K562 (cell line): Measurements from ENCODE around the gene SUSD3. TPM values are rescaled to one million over a fixed set of nuclear protein-coding genes. Genes with fewer than 3 reads are reported as not detected.

Experiments used
- ATAC-seq: fragments of 200-7000 bp; cut with Tn5 transposase; 3 replicates; pipeline ENCODE4 v1.9.1; 2020; ENCODE audit warnings: moderate library complexity
- BruUV-seq: library from RNA; stranded (reverse); fragments of 400-500 nt; replicated peaks from 2 replicates; lab custom pipeline; 2021; lab: Mats Ljungman, UMichigan
- CTCF ChIA-PET: fragments of 300-600 bp; formaldehyde crosslinking; extraction: SDS; loops from one replicate; lab custom pipeline; 2021; ENCODE audit warnings: low intra/inter-chr PET ratio; lab: Yijun Ruan, JAX
- POLR2A ChIA-PET: fragments of 300-600, 350-650 bp; sonication (Branson Sonifier 250); formaldehyde crosslinking; extraction: SDS; loops from one replicate; lab custom pipeline; 2021; ENCODE audit warnings: antibody characterized with exemption, inconsistent platforms; lab: Yijun Ruan, JAX
- DNase-seq, 4 experiments: peaks; one replicate each; pipeline versions ENCODE4 v3.0.0 to v3.0.0-alpha.2; 2011 to 2018; ENCODE audit warnings: low spot score in 3 of 4, mixed read lengths in 3 of 4; ENCODE audit errors: extremely low read depth in 1 of 4
- FAIRE-seq: peaks from 2 replicates; lab custom pipeline; 2011; peaks lifted over from hg19 to GRCh38; lab: Jason Lieb, UNC
- H2AFZ ChIP-seq: 2 replicates; pipeline ENCODE4 v1.6.0; 2011; ENCODE audit warnings: low read depth, low read length, control low read depth, inconsistent platforms
- H3K27ac ChIP-seq: fragments of 200-600 bp; 3 replicates; pipeline ENCODE4 v1.8.0; 2011; ENCODE audit warnings: low read depth, mild to moderate bottlenecking, control low read depth, inconsistent platforms, low read length, moderate library complexity, mixed read lengths; ENCODE audit errors: extremely low read depth
- H3K27me3 ChIP-seq, 2 experiments: fragments of 300-600 bp in 1 of 2; 2 replicates in 1 of 2; 3 replicates in 1 of 2; pipeline versions ENCODE4 v1.6.0 to v1.8.0; 2011; ENCODE audit warnings: inconsistent platforms in 2 of 2, low read length in 2 of 2, mild to moderate bottlenecking in 1 of 2, mixed read lengths in 1 of 2, moderate library complexity in 1 of 2; ENCODE audit not compliant: control insufficient read depth in 2 of 2, insufficient read depth in 2 of 2
- H3K36me3 ChIP-seq: fragments of 300-600 bp; 3 replicates; pipeline ENCODE4 v1.8.0; 2011; ENCODE audit warnings: mild to moderate bottlenecking, low read length, inconsistent platforms; ENCODE audit not compliant: control insufficient read depth, insufficient read depth
- H3K4me1 ChIP-seq, 2 experiments: fragments of 200-600 bp in 1 of 2; replicated peaks in 1 of 2; 2 replicates in 1 of 2; 3 replicates in 1 of 2; pipeline versions ENCODE4 v1.5.1 to v1.8.0; 2011; ENCODE audit warnings: inconsistent platforms in 2 of 2, low read length in 2 of 2, mild to moderate bottlenecking in 1 of 2, mixed read lengths in 1 of 2, moderate library complexity in 1 of 2; ENCODE audit not compliant: control insufficient read depth in 2 of 2, insufficient read depth in 2 of 2
- H3K4me2 ChIP-seq: 2 replicates; pipeline ENCODE4 v1.6.1; 2011; ENCODE audit warnings: low read length, control low read depth, inconsistent platforms, mixed read lengths; ENCODE audit not compliant: insufficient read depth
- H3K4me3 ChIP-seq: fragments of 200-600 bp; sonication (generic), shearing (Covaris generic); 2 replicates; pipeline ENCODE4 v1.5.1; 2016; ENCODE audit warnings: control low read depth, inconsistent platforms
- H3K79me2 ChIP-seq: fragments of 200-600 bp; 3 replicates; pipeline ENCODE4 v1.8.0; 2011; ENCODE audit warnings: low read length, inconsistent platforms; ENCODE audit not compliant: control insufficient read depth, insufficient read depth
- H3K9ac ChIP-seq, 2 experiments: 2 replicates each; pipeline versions ENCODE4 v1.6.0 to v1.6.1; 2011; ENCODE audit warnings: low read depth in 2 of 2, low read length in 2 of 2, control low read depth in 1 of 2, inconsistent platforms in 1 of 2, mild to moderate bottlenecking in 1 of 2, mixed read lengths in 1 of 2; ENCODE audit not compliant: insufficient read depth in 1 of 2
- H3K9me1 ChIP-seq: one replicate; pipeline ENCODE4 v1.6.0; 2011; ENCODE audit warnings: inconsistent platforms, mild to moderate bottlenecking, low read length, moderate library complexity; ENCODE audit not compliant: control insufficient read depth, insufficient read depth
- H3K9me3 ChIP-seq: replicated peaks from 2 replicates; pipeline ENCODE4 v1.5.1; 2011; ENCODE audit warnings: low read depth, low read length, inconsistent platforms; ENCODE audit not compliant: control insufficient read depth, insufficient read depth
- H4K20me1 ChIP-seq: replicated peaks from 2 replicates; pipeline ENCODE4 v1.6.1; 2011; ENCODE audit warnings: low read length, inconsistent platforms, mixed read lengths; ENCODE audit not compliant: control insufficient read depth, insufficient read depth
- BRF1 ChIP-seq: IDR thresholded peaks from 3 replicates; pipeline ENCODE4 v1.6.1; 2011; ENCODE audit warnings: borderline replicate concordance, mild to moderate bottlenecking; ENCODE audit not compliant: insufficient read length; ENCODE audit errors: extremely low read depth
- EGR1 ChIP-seq: fragments of 450-650 bp; conservative IDR thresholded peaks from 2 replicates; pipeline ENCODE4 v1.6.1; 2017; ENCODE audit warnings: mild to moderate bottlenecking
- EP400 ChIP-seq: fragments of 450-650 bp; IDR thresholded peaks from 2 replicates; pipeline ENCODE4 v1.6.1; 2017; ENCODE audit warnings: antibody characterized with exemption, mild to moderate bottlenecking, moderate library complexity
- EWSR1 ChIP-seq: fragments of 450-650 bp; IDR thresholded peaks from 2 replicates; pipeline ENCODE4 v1.6.1; 2018; ENCODE audit warnings: borderline replicate concordance, mild to moderate bottlenecking, low read depth, moderate library complexity; ENCODE audit not compliant: partially characterized antibody
- GATAD2A ChIP-seq: fragments of 450-650 bp; IDR thresholded peaks from 2 replicates; pipeline ENCODE4 v1.6.1; 2017
- MAFG ChIP-seq: fragments of 450-650 bp; conservative IDR thresholded peaks from 2 replicates; pipeline ENCODE4 v1.6.1; 2016; ENCODE audit warnings: missing genetic modification characterization, missing compliant biosample characterization
- NFIC ChIP-seq: fragments of 450-650 bp; IDR thresholded peaks from 2 replicates; pipeline ENCODE4 v1.6.1; 2017; ENCODE audit warnings: mild to moderate bottlenecking, inconsistent platforms
- PHB ChIP-seq: fragments of 250-450 bp; sonication (Bioruptor Pico); IDR thresholded peaks from 2 replicates; pipeline ENCODE4 v1.5.0; 2021
- RFX1 ChIP-seq: fragments of 450-650 bp; IDR thresholded peaks from 2 replicates; pipeline ENCODE4 v1.6.1; 2016; ENCODE audit warnings: mild to moderate bottlenecking, moderate library complexity
- SPI1 ChIP-seq: IDR thresholded peaks from 2 replicates; pipeline ENCODE4 v1.6.1; 2011; ENCODE audit warnings: low read depth, low read length, control low read depth, borderline replicate concordance
- STAT5B ChIP-seq: fragments of 250-450 bp; sonication (Bioruptor Pico); IDR thresholded peaks from 2 replicates; pipeline ENCODE4 v1.8.0; 2021; ENCODE audit warnings: mild to moderate bottlenecking, inconsistent platforms
- XRCC3 ChIP-seq: fragments of 450-650 bp; IDR thresholded peaks from 2 replicates; pipeline ENCODE4 v1.6.1; 2017; ENCODE audit warnings: mild to moderate bottlenecking, moderate library complexity
- WGBS: fragments of 100-300 bp; shearing (Covaris generic); methylation state at CpG from one replicate; pipeline ENCODE4 v1.1.6; 2016; ENCODE audit warnings: low coverage, mixed read lengths; ENCODE audit not compliant: insufficient coverage; ENCODE audit errors: missing lambda C conversion rate; 5-methylcytosine and 5-hydroxymethylcytosine counted together
- in situ Hi-C: fragments of 300-500 bp; cut with MboI; formaldehyde crosslinking; loops from 4 replicates; pipeline ENCODE4 v1.15.0; 2018; ENCODE audit warnings: inconsistent platforms, mixed read lengths
- intact Hi-C: fragments of 100-400 bp; cut with micrococcal nuclease; formaldehyde crosslinking; loops from 2 replicates; pipeline ENCODE4 v1.14.2; 2022
- polyA plus RNA-seq, 8 experiments: library from polyadenylated mRNA; depleted of rRNA in 4 of 8; stranded (reverse) in 5 of 8; unstranded in 3 of 8; fragments of >200 nt; fragmentation: Nextera tagmentation in 2 of 8; fragmentation: Illumina TruSeq in 1 of 8; extraction: Ambion mirVana in 2 of 8; extraction: Trizol in 1 of 8; gene quantifications; 2 replicates each; pipeline versions ENCODE4 v1.2.1 to v1.2.3, GENCODE V29; 2011 to 2014; ENCODE audit warnings: inconsistent platforms in 1 of 8, missing spikeins in 1 of 8
- total RNA-seq, 7 experiments: library from RNA; depleted of rRNA in 6 of 7; stranded (reverse); fragments of >200 nt in 6 of 7; fragmentation: Illumina TruSeq in 2 of 7; extraction: Trizol in 2 of 7; gene quantifications; 2 replicates each; pipeline versions ENCODE4 v1.2.1 to v1.2.3, GENCODE V29; 2011 to 2021; ENCODE audit warnings: low replicate concordance in 1 of 7
- TF ChIP-seq, protein P1 (sequence below): sonication (generic); formaldehyde crosslinking; IDR thresholded peaks from 2 replicates; pipeline ENCODE4 v1.8.0; 2023; ENCODE audit warnings: mild to moderate bottlenecking, missing genetic modification reagents
- TF ChIP-seq, protein P2 (sequence below): fragments of 250-450 bp; sonication (Bioruptor Pico); IDR thresholded peaks from 2 replicates; pipeline ENCODE4 v1.4.0; 2020
- TF ChIP-seq, protein P3 (sequence below): sonication (generic); formaldehyde crosslinking; IDR thresholded peaks from 2 replicates; pipeline ENCODE4 v1.8.0; 2022; ENCODE audit warnings: mild to moderate bottlenecking, low read depth, missing genetic modification reagents

Gene SUSD3
- total and polyA plus RNA-seq, 9 of the 15 experiments (the other 6 are each of a cell fraction or from before 2014, with no cell fraction given), result 1.3 to 21.7 (median 11.4) TPM

DNA sequence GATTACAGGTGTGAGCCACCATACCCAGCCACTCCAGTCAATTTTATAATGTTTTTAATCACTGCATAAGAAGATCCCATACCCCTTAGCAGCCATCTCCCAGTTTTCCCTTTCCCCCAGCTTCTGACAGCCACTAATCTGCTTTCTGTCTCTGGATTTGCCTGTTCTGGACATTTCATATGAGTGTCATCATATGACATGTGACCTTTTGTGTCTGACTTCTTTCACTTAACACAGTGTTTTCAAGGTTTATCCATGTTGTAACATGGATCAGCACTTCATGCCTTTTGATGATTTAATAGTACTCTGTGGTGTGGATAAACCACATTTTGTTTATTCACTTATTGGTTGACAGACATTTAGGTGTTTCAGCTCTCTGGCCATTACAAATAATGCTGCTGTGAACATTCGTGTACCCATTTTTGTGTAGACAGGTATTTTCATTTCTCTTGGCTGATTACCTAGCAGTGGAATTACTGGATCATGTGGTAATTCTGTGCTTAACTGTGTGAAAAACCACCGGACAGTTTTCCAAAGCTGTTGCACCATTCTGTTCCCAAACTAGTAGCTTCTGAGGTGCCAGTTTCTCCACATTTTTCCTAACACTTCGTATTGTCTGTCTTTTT lies 8.6 kb downstream of the SUSD3 start (continued):
- no peak for TF ChIP-seq EGR1
- TF ChIP-seq EWSR1, result no peak
- TF ChIP-seq EP400, result peak; percentile 55; the same call in 1 of the 2 replicates
- TF ChIP-seq NFIC, result no peak

DNA sequence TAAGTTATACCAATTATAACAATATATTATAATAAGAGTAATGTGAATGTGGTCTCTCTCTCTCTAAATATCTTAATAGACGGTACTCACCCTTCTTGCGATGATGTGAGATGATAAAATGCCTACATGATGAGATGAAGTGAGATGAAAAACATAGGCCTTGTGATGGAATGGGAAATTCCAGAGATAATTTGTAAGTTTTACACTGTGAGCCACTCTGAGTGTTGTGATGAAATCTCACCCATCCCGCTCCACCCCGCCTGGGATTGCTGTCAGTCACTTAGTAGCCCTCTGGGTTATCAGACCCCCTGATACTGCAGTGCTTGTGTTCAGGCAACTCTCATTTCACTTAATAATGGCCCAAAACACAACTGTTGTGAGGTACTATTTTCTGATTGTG lies 10.5 kb downstream of the SUSD3 start:
- H2AFZ ChIP-seq, result no peak overlapping the region
- DNase-seq (no peak), ATAC-seq (no peak), FAIRE-seq (no peak)
- H3K79me2 ChIP-seq, result no peaks in the 10 kb centered on the region; the same call in 2 of the 3 replicates
- in situ Hi-C loops (no loop called here), intact Hi-C loops (no loop called here)
- CTCF ChIA-PET, result no interaction called here
- no peaks in the 10 kb centered on the region for H4K20me1 ChIP-seq
- H3K9me3 ChIP-seq, result no peaks in the 10 kb centered on the region
- TF ChIP-seq XRCC3, result no peak
- TF ChIP-seq SPI1, result no peak
- TF ChIP-seq MAFG (tag), result no peak
- TF ChIP-seq, protein P1, sequence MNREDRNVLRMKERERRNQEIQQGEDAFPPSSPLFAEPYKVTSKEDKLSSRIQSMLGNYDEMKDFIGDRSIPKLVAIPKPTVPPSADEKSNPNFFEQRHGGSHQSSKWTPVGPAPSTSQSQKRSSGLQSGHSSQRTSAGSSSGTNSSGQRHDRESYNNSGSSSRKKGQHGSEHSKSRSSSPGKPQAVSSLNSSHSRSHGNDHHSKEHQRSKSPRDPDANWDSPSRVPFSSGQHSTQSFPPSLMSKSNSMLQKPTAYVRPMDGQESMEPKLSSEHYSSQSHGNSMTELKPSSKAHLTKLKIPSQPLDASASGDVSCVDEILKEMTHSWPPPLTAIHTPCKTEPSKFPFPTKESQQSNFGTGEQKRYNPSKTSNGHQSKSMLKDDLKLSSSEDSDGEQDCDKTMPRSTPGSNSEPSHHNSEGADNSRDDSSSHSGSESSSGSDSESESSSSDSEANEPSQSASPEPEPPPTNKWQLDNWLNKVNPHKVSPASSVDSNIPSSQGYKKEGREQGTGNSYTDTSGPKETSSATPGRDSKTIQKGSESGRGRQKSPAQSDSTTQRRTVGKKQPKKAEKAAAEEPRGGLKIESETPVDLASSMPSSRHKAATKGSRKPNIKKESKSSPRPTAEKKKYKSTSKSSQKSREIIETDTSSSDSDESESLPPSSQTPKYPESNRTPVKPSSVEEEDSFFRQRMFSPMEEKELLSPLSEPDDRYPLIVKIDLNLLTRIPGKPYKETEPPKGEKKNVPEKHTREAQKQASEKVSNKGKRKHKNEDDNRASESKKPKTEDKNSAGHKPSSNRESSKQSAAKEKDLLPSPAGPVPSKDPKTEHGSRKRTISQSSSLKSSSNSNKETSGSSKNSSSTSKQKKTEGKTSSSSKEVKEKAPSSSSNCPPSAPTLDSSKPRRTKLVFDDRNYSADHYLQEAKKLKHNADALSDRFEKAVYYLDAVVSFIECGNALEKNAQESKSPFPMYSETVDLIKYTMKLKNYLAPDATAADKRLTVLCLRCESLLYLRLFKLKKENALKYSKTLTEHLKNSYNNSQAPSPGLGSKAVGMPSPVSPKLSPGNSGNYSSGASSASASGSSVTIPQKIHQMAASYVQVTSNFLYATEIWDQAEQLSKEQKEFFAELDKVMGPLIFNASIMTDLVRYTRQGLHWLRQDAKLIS (CRISPR knock-in tag), result no peak
- TF ChIP-seq PHB, result no peak
- TF ChIP-seq STAT5B (CRISPR knock-in tag), result no peak
- no peak for TF ChIP-seq GATAD2A
- TF ChIP-seq RFX1, result no peak
- no peak for TF ChIP-seq BRF1
- TF ChIP-seq, protein P2, sequence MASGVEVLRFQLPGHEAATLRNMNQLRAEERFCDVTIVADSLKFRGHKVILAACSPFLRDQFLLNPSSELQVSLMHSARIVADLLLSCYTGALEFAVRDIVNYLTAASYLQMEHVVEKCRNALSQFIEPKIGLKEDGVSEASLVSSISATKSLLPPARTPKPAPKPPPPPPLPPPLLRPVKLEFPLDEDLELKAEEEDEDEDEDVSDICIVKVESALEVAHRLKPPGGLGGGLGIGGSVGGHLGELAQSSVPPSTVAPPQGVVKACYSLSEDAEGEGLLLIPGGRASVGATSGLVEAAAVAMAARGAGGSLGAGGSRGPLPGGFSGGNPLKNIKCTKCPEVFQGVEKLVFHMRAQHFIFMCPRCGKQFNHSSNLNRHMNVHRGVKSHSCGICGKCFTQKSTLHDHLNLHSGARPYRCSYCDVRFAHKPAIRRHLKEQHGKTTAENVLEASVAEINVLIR, result no peak
- TF ChIP-seq, protein P3, sequence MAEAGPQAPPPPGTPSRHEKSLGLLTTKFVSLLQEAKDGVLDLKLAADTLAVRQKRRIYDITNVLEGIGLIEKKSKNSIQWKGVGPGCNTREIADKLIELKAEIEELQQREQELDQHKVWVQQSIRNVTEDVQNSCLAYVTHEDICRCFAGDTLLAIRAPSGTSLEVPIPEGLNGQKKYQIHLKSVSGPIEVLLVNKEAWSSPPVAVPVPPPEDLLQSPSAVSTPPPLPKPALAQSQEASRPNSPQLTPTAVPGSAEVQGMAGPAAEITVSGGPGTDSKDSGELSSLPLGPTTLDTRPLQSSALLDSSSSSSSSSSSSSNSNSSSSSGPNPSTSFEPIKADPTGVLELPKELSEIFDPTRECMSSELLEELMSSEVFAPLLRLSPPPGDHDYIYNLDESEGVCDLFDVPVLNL, result no peak
- H3K4me3 ChIP-seq, result no peak overlapping the region
- H3K27me3 ChIP-seq, result no peaks in the 10 kb centered on the region
- no peak overlapping the region for H3K27ac ChIP-seq
- WGBS, result 89% methylated on average over 4 of the region's 4 CpGs
- no peaks in the 10 kb centered on the region for H3K36me3 ChIP-seq
- no peak overlapping the region for H3K4me2 ChIP-seq
- BruUV-seq, result no TSS peak
- peaks cover 28 to 29% of the 10 kb centered on the region in 2 experiments for H3K4me1 ChIP-seq
- POLR2A ChIA-PET, result interaction anchor here (1.0 kb wide), 1 partner anchor 9 kb away, joined by 3 read pairs; no protein-coding TSS in a partner anchor
- peaks cover 6% of the 10 kb centered on the region for H3K9me1 ChIP-seq
- H3K9ac ChIP-seq, result no peak overlapping the region
